Skeletal muscle satellite cell (primary cell): ENCODE measurements around the gene RBMY1J. TPM values are rescaled to one million over a fixed set of nuclear protein-coding genes. Genes with fewer than 3 reads are reported as not detected.
"Not testable (repeated sequence)": the region's sequence is repeated elsewhere in the genome, so short reads cannot be mapped to it uniquely, and the experiment has no call there.

Experiments used
- H3K27me3 ChIP-seq: 2 replicates; pipeline ENCODE4 v1.7.0; 2013; ENCODE audit warnings: low read length; ENCODE audit not compliant: control insufficient read depth, insufficient read depth
- H3K36me3 ChIP-seq: 2 replicates; pipeline ENCODE4 v1.7.0; 2013; ENCODE audit warnings: mild to moderate bottlenecking, control low read depth, low read length; ENCODE audit not compliant: insufficient read depth
- H3K4me1 ChIP-seq: 2 replicates; pipeline ENCODE4 v1.7.0; 2013; ENCODE audit warnings: low read length; ENCODE audit not compliant: control insufficient read depth, insufficient read depth
- H3K4me2 ChIP-seq: 2 replicates; pipeline ENCODE4 v1.7.0; 2013; ENCODE audit warnings: mild to moderate bottlenecking, low read length
- H3K4me3 ChIP-seq: 2 replicates; pipeline ENCODE4 v1.7.0; 2013; ENCODE audit warnings: low read length
- H3K9ac ChIP-seq: 2 replicates; pipeline ENCODE4 v1.7.0; 2013; ENCODE audit warnings: mild to moderate bottlenecking, low read depth, low read length, moderate library complexity
- H3K9me3 ChIP-seq: replicated peaks from 2 replicates; pipeline ENCODE4 v1.7.0; 2013; ENCODE audit warnings: mild to moderate bottlenecking, control low read depth, low read length
- total RNA-seq: library from RNA; depleted of rRNA; stranded (reverse); fragments of >200 nt; gene quantifications from 2 replicates; pipeline ENCODE4 v1.2.3, GENCODE V29; 2012; rRNA removed

Gene RBMY1J
- not detected in 2 replicates for total RNA-seq

GRCh38 chrY:22403110-22403509 is at the start of gene RBMY1J:
TSS of gene RBMY1J (plus strand) at chrY:22403410. CDS start at chrY:22405448, 2,038 bp downstream.
- H3K9me3 ChIP-seq, H3K4me3 ChIP-seq, H3K9ac ChIP-seq, H3K4me2 ChIP-seq, H3K4me1 ChIP-seq, H3K27me3 ChIP-seq, H3K36me3 ChIP-seq: not testable (repeated sequence)

- Histone ChIP-seq H3K4me2 (no peak overlapping the region), H3K27me3 (no peaks in the 10 kb centered on the region), H3K36me3 (no peaks in the 10 kb centered on the region), H3K4me1 (no peaks in the 10 kb centered on the region), H3K9me3 (no peaks in the 10 kb centered on the region), H3K9ac (no peak overlapping the region), H3K4me3 (no peak overlapping the region)
Observed at GRCh38 chrY:22367416-22367815, 35.8 kb upstream of the RBMY1J start.

GRCh38 chrY:22370623-22371022 is 32.6 kb upstream of the RBMY1J start:
- Histone ChIP-seq H3K4me1 (no peaks in the 10 kb centered on the region), H3K9ac (no peak overlapping the region)

GRCh38 chrY:22373494-22373893 is 29.7 kb upstream of the RBMY1J start:
- H3K4me1 ChIP-seq, result no peaks in the 10 kb centered on the region
- no peaks in the 10 kb centered on the region for H3K36me3 ChIP-seq
- no peak overlapping the region for H3K4me2 ChIP-seq
- no peak overlapping the region for H3K4me3 ChIP-seq
- H3K9ac ChIP-seq, result no peak overlapping the region
- H3K27me3 ChIP-seq, result no peaks in the 10 kb centered on the region
- no peaks in the 10 kb centered on the region for H3K9me3 ChIP-seq

More at GRCh38 chrY:22370623-22371022, 32.6 kb upstream of the RBMY1J start:
- Histone ChIP-seq H3K27me3 (no peaks in the 10 kb centered on the region), H3K9me3 (no peaks in the 10 kb centered on the region), H3K4me3 (no peak overlapping the region), H3K36me3 (no peaks in the 10 kb centered on the region), H3K4me2 (no peak overlapping the region)

- H3K36me3 ChIP-seq, H3K4me1 ChIP-seq, H3K9ac ChIP-seq, H3K4me3 ChIP-seq, H3K27me3 ChIP-seq, H3K4me2 ChIP-seq, H3K9me3 ChIP-seq: not testable (repeated sequence)
Observed at GRCh38 chrY:22444718-22445396, 41.6 kb downstream of the RBMY1J start.

- H3K9me3 ChIP-seq, H3K4me2 ChIP-seq, H3K9ac ChIP-seq, H3K36me3 ChIP-seq, H3K27me3 ChIP-seq, H3K4me3 ChIP-seq, H3K4me1 ChIP-seq: not testable (repeated sequence)
Observed at GRCh38 chrY:22455522-22455921, 52.3 kb downstream of the RBMY1J start.

- not testable (repeated sequence) for H3K27me3 ChIP-seq, H3K4me1 ChIP-seq, H3K36me3 ChIP-seq, H3K9me3 ChIP-seq, H3K9ac ChIP-seq, H3K4me3 ChIP-seq, H3K4me2 ChIP-seq
Observed at GRCh38 chrY:22461962-22462361, 58.8 kb downstream of the RBMY1J start.
